Heart right ventricle (tissue), 16 donors: ENCODE results near the gene POM121L2. TPM values are rescaled to one million over a fixed set of nuclear protein-coding genes. Genes with fewer than 3 reads are reported as not detected.

Experiments used
- ATAC-seq, 8 donors: fragments of 200-7000 bp; cut with Tn5 transposase; one replicate each; pipeline ENCODE4 v1.9.1; 2020; ENCODE audit warnings: mild to moderate bottlenecking in 8 of 8, moderate library complexity in 8 of 8, moderate number of reproducible peaks in 1 of 8
- DNase-seq, 2 donors: peaks; one replicate each; pipeline ENCODE4 v3.0.0-alpha.2; 2020
- H3K27ac ChIP-seq, 10 donors: fragments of 200-600 bp; sonication (generic) in 2 of 10; one replicate each; pipeline versions ENCODE4 v1.5.0 to v1.8.0; 2020 to 2022; ENCODE audit warnings: mild to moderate bottlenecking in 3 of 10
- H3K27me3 ChIP-seq, 7 donors: fragments of 200-600 bp; one replicate each; pipeline ENCODE4 v1.8.0; 2021 to 2022; ENCODE audit warnings: mild to moderate bottlenecking in 2 of 7
- H3K36me3 ChIP-seq, 9 donors: fragments of 200-600 bp; sonication (generic) in 1 of 9; one replicate each; pipeline versions ENCODE4 v1.5.0 to v1.8.0; 2020 to 2022; ENCODE audit warnings: mild to moderate bottlenecking in 2 of 9
- H3K4me1 ChIP-seq, 9 donors: fragments of 200-600 bp; sonication (generic) in 1 of 9; one replicate each; pipeline versions ENCODE4 v1.5.0 to v1.8.0; 2020 to 2022; ENCODE audit warnings: mild to moderate bottlenecking in 4 of 9
- H3K4me3 ChIP-seq, 10 donors: fragments of 200-600 bp; sonication (generic) in 2 of 10; one replicate each; pipeline versions ENCODE4 v1.5.0 to v1.8.0; 2020 to 2022; ENCODE audit warnings: mild to moderate bottlenecking in 7 of 10, moderate library complexity in 2 of 10
- H3K9me3 ChIP-seq, 11 donors: fragments of 200-600 bp in 10 of 11; sonication (generic) in 2 of 11; one replicate each; pipeline versions ENCODE4 v1.5.0 to v1.8.0; 2013 to 2022; ENCODE audit warnings: mild to moderate bottlenecking in 2 of 11, control low read depth in 1 of 11, moderate library complexity in 1 of 11
- WGBS, 2 donors: extraction: QIAGEN DNeasy Blood & Tissue Kit; methylation state at CpG; one replicate each; pipeline ENCODE4 v1.1.7; 2013; ENCODE audit warnings: inconsistent platforms in 1 of 2; 5-methylcytosine and 5-hydroxymethylcytosine counted together
- intact Hi-C, 10 donors: fragments of 100-400 bp; cut with DNase I; formaldehyde crosslinking; loops; one replicate each; pipeline versions ENCODE4 v1.11.1 to v1.14.2; 2022
- polyA plus RNA-seq, 2 donors: library from polyadenylated mRNA; stranded (reverse); fragments of 200-250 nt; gene quantifications; one replicate each; pipeline ENCODE4 v1.2.3, GENCODE V29; 2013
- total RNA-seq, 10 donors: library from RNA; stranded (reverse); fragmentation: NEBNext Ultra II Directional in 3 of 10; extraction: Animal tissue kit (Norgen Biotek cat#: 25700) in 3 of 10; gene quantifications; one replicate each; pipeline versions ENCODE4 v1.2.1 to v1.2.4, GENCODE V29; 2021 to 2023
- TF ChIP-seq, protein P1 (sequence below), 9 donors: fragments of 200-600 bp; sonication (generic) in 2 of 9; IDR thresholded peaks; one replicate each; pipeline versions ENCODE4 v1.5.0 to v1.8.0; 2021 to 2022; ENCODE audit warnings: antibody characterized with exemption in 9 of 9, mild to moderate bottlenecking in 5 of 9, moderate library complexity in 1 of 9
- donor health status: Arrhythmogenic right ventricular cardiomyopathy.
- donor health status: ischemic (EF 13 %, LVEDD 7.1; RV severe dilation, severe dysfunction).
- donor health status: healthy with polysubstance abuse.
- donor health status: DM: no; HTN: yes; CAD: no.
- donor health status: DM: no; HTN: no; CAD: no.
- donor health status: ischemic (EF 25% LVEDD 6.9; RV normal size, moderate dysfunction).
- donor health status: ischemic (EF 25% LVEDD 5.7; RV mildly dilated, moderate dysfunction).
- donor health status: healthy.
- donor health status: DM: yes; HTN: yes; CAD: no.
- donor health status: Ischemic cardiomyopathy.
- donor health status: ischemic (EF 35%, LVEDD 5.7; RV mildly dilated, moderate dysfunction).
- donor health status: nonischemic (EF 11% LVEDD 7.7; RV severe dilation, severe dysfunction).
- donor health status: DM: yes; HTN: yes; CAD: no.
- donor health status: PGD.
- donor health status: ischemic (EF 29% LVEDD 5.4; RV normal size, mild dysfunction).
- donor health status: nonischemic (EF 23%, LVEDD 6.1; RV moderate dilation, normal function).

POM121L2 gene
- total and polyA plus RNA-seq, 12 donors = not detected

GRCh38 chr6:27281105-27281539, 31.0 kb downstream of the POM121L2 start:
- no peak overlapping the region for H3K4me3 ChIP-seq
- H3K36me3 ChIP-seq = no peaks in the 10 kb centered on the region
- WGBS, 2 donors = 3 to 8% methylated on average over 13 of the region's 13 CpGs
- no peak overlapping the region for H3K27ac ChIP-seq
- ATAC-seq = no peak
- intact Hi-C loops = no loop called here
- peaks cover 2 to 100% (median 100%) of the 10 kb centered on the region in 7 donors for H3K27me3 ChIP-seq
- H3K4me1 ChIP-seq = peaks cover 0 to 4% (median 0%) of the 10 kb centered on the region in 9 donors
- no peak for DNase-seq
- H3K9me3 ChIP-seq = peaks cover 0 to 22% (median 0%) of the 10 kb centered on the region in 11 donors
- TF ChIP-seq, protein P1, sequence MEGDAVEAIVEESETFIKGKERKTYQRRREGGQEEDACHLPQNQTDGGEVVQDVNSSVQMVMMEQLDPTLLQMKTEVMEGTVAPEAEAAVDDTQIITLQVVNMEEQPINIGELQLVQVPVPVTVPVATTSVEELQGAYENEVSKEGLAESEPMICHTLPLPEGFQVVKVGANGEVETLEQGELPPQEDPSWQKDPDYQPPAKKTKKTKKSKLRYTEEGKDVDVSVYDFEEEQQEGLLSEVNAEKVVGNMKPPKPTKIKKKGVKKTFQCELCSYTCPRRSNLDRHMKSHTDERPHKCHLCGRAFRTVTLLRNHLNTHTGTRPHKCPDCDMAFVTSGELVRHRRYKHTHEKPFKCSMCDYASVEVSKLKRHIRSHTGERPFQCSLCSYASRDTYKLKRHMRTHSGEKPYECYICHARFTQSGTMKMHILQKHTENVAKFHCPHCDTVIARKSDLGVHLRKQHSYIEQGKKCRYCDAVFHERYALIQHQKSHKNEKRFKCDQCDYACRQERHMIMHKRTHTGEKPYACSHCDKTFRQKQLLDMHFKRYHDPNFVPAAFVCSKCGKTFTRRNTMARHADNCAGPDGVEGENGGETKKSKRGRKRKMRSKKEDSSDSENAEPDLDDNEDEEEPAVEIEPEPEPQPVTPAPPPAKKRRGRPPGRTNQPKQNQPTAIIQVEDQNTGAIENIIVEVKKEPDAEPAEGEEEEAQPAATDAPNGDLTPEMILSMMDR (IDR thresholded peaks at IDR 0.05) = no peak

DNA sequence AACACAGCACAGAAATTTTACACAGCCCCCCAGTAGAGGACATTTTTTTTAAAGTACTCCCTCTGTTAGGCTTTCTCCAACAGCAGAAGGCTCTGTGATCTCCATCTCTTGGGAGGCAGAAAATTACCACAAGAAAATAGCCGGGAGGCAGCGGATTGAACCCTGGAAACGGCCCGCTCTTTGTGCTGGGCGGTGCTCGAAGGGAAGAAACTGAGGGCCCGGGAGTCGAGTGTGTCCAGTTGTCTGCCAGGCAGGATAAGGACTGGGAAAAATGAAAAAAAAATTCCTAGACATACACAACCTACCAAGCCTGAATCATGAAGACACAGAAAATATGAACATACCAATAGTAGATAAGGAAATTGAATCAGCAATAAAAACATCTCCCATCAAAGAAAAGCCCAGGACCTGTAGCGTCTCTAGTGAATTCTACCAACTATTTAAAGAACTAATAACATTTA, 31.5 kb downstream of the POM121L2 start:
- peaks cover 0 to 22% (median 0%) of the 10 kb centered on the region in 11 donors for H3K9me3 ChIP-seq
- TF ChIP-seq, protein P1 (IDR thresholded peaks at IDR 0.05) = no peak
- ATAC-seq = no peak
- H3K36me3 ChIP-seq = no peaks in the 10 kb centered on the region
- H3K4me3 ChIP-seq = no peak overlapping the region
- intact Hi-C loops = no loop called here
- H3K27me3 ChIP-seq = peaks cover 0 to 100% (median 100%) of the 10 kb centered on the region in 7 donors
- peaks cover 0 to 4% (median 0%) of the 10 kb centered on the region in 9 donors for H3K4me1 ChIP-seq
- H3K27ac ChIP-seq = no peak overlapping the region
- DNase-seq = no peak
- WGBS, 2 donors = 3% methylated on average over 9 of the region's 9 CpGs

GRCh38 chr6:27280064-27280539, 32.0 kb downstream of the POM121L2 start:
- H3K4me3 ChIP-seq = no peak overlapping the region
- H3K4me1 ChIP-seq = peaks cover 0 to 4% (median 0%) of the 10 kb centered on the region in 9 donors
- peaks cover 0 to 100% (median 100%) of the 10 kb centered on the region in 7 donors for H3K27me3 ChIP-seq
- intact Hi-C loops = no loop called here
- peaks cover 0 to 22% (median 0%) of the 10 kb centered on the region in 11 donors for H3K9me3 ChIP-seq
- no peaks in the 10 kb centered on the region for H3K36me3 ChIP-seq
- no peak for DNase-seq
- WGBS, 2 donors = 1 to 2% methylated on average over 17 of the region's 17 CpGs
- no peak overlapping the region for H3K27ac ChIP-seq
- TF ChIP-seq, protein P1 (IDR thresholded peaks at IDR 0.05) = no peak
- ATAC-seq = no peak

- no peak overlapping the region for H3K4me3 ChIP-seq
- TF ChIP-seq, protein P1 (IDR thresholded peaks at IDR 0.05) = no peak
- no peak for DNase-seq
- no peak overlapping the region for H3K27ac ChIP-seq
- peaks cover 0 to 4% (median 0%) of the 10 kb centered on the region in 9 donors for H3K4me1 ChIP-seq
- H3K9me3 ChIP-seq = peaks cover 0 to 20% (median 0%) of the 10 kb centered on the region in 11 donors
- H3K36me3 ChIP-seq = no peaks in the 10 kb centered on the region
- peaks cover 0 to 100% (median 100%) of the 10 kb centered on the region in 7 donors for H3K27me3 ChIP-seq
- intact Hi-C loops = no loop called here
- ATAC-seq = no peak
- 2 to 6% methylated on average over 24 of the region's 24 CpGs for WGBS, 2 donors
These were observed 32.5 kb downstream of the POM121L2 start for GRCh38 chr6:27279513-27280063.
